K562 (cell line): Measurements from ENCODE around the gene ACOX1.

ENCODE experiments used
- CREM ChIP-seq: IDR thresholded peaks from 2 replicates; pipeline ENCODE4 v1.6.1; 2014; ENCODE audit warnings: antibody characterized with exemption, low read depth
- TF ChIP-seq, protein P1 (sequence below): fragments of 450-650 bp; IDR thresholded peaks from 2 replicates; pipeline ENCODE4 v1.6.1; 2017; ENCODE audit warnings: mild to moderate bottlenecking, moderate library complexity
- TF ChIP-seq, protein P2 (sequence below), 3 experiments: IDR thresholded peaks in 2 of 3; conservative IDR thresholded peaks in 1 of 3; 2 replicates each; pipeline ENCODE4 v1.5.1; 2011 to 2012; ENCODE audit warnings: low read length in 3 of 3, mild to moderate bottlenecking in 3 of 3, control low read depth in 2 of 3, improper control_type of control experiment in 1 of 3, inconsistent platforms in 1 of 3, low read depth in 1 of 3, mixed read lengths in 1 of 3, moderate library complexity in 1 of 3; ENCODE audit not compliant: insufficient read depth in 2 of 3

DNA sequence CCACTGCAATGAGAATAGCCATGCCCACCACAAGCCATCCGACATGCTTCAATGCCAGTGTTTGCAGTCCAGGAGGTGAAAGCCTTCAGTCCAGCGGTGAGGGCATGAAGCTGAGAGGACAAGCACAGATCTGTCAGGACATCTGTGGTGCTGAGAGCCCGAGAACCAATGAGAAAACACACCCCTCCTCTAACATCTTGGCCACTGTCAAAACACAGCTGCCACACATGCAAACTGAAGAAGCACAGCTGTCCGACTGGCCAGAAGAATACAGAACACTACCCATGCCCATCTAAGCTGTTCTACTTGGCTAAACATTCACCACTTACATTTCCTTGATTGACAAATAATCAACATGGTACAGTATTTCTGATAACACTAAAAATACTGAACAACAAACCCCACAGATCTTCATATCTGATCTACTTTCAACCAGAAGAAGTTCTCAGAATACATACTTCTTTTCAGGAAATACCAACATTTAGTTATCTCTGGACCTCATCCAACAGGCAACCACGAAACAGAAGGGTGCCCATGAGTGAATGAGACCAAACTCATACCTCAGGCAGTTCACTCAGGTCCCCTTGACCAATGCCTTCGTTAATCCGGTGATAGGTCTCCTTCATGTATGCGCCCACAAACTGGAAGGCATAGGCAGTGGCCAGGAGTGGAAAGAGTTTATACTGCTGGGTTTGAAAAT, 28.0 kb downstream of the ACOX1 start:
- no peak for TF ChIP-seq CREM
- TF ChIP-seq, protein P1, sequence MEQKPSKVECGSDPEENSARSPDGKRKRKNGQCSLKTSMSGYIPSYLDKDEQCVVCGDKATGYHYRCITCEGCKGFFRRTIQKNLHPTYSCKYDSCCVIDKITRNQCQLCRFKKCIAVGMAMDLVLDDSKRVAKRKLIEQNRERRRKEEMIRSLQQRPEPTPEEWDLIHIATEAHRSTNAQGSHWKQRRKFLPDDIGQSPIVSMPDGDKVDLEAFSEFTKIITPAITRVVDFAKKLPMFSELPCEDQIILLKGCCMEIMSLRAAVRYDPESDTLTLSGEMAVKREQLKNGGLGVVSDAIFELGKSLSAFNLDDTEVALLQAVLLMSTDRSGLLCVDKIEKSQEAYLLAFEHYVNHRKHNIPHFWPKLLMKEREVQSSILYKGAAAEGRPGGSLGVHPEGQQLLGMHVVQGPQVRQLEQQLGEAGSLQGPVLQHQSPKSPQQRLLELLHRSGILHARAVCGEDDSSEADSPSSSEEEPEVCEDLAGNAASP: no peak
- TF ChIP-seq, protein P2, sequence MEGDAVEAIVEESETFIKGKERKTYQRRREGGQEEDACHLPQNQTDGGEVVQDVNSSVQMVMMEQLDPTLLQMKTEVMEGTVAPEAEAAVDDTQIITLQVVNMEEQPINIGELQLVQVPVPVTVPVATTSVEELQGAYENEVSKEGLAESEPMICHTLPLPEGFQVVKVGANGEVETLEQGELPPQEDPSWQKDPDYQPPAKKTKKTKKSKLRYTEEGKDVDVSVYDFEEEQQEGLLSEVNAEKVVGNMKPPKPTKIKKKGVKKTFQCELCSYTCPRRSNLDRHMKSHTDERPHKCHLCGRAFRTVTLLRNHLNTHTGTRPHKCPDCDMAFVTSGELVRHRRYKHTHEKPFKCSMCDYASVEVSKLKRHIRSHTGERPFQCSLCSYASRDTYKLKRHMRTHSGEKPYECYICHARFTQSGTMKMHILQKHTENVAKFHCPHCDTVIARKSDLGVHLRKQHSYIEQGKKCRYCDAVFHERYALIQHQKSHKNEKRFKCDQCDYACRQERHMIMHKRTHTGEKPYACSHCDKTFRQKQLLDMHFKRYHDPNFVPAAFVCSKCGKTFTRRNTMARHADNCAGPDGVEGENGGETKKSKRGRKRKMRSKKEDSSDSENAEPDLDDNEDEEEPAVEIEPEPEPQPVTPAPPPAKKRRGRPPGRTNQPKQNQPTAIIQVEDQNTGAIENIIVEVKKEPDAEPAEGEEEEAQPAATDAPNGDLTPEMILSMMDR (IDR thresholded peaks at IDR 0.05 in 2 of 3, conservative IDR thresholded peaks at IDR 0.05 in 1 of 3; ENCODE audit: insufficient read depth in 2 of 3, low read depth in 1 of 3, low read length in 3 of 3): no peak
